ENCODE measurements around the gene ANKRD18B.
"Not testable (repeated sequence)": the region's sequence is repeated elsewhere in the genome, so short reads cannot be mapped to it uniquely, and the experiment has no call there.

GRCh38 chr9:33618370-33618769, 94.3 kb downstream of the ANKRD18B start:
- TF ChIP-seq CTCF (IDR thresholded peaks at IDR 0.05; ENCODE audit: poor library complexity); EZH2phosphoT487 (IDR thresholded peaks at IDR 0.05; ENCODE audit: low read depth, severe bottlenecking, unreplicated experiment); EZH2 (IDR thresholded peaks at IDR 0.05; ENCODE audit: borderline replicate concordance): not testable (repeated sequence)
